A549 (cell line): Measurements from ENCODE around the gene FAM107B. TPM values are rescaled to one million over a fixed set of nuclear protein-coding genes. Genes with fewer than 3 reads are reported as not detected.

Experiments used
- ATAC-seq, 2 experiments: fragments of 200-7000 bp in 1 of 2; fragments of >200 bp in 1 of 2; cut with Nextera tagmentation in 1 of 2; cut with Tn5 transposase in 1 of 2; 3 replicates each; pipeline versions ENCODE4 v1.8.0 to v1.9.1; 2018 to 2020; ENCODE audit warnings: mild to moderate bottlenecking in 1 of 2, moderate library complexity in 1 of 2
- CTCF ChIA-PET: fragments of 300-600 bp; sonication (Branson Sonifier 250); formaldehyde crosslinking; extraction: SDS; loops from one replicate; lab custom pipeline; 2021; ENCODE audit warnings: antibody characterized with exemption, inconsistent platforms; lab: Yijun Ruan, JAX
- POLR2A ChIA-PET: fragments of 350-600 bp; formaldehyde crosslinking; extraction: SDS; loops from one replicate; lab custom pipeline; 2021; ENCODE audit warnings: antibody characterized with exemption, inconsistent platforms; lab: Yijun Ruan, JAX
- DNase-seq, 2 experiments: peaks; one replicate each; pipeline versions ENCODE4 v3.0.0 to v3.0.0-alpha.2; 2011 to 2016; ENCODE audit warnings: low read depth in 1 of 2, low spot score in 1 of 2
- FAIRE-seq: peaks from 2 replicates; lab custom pipeline; 2011; peaks lifted over from hg19 to GRCh38; lab: Jason Lieb, UNC
- H3K27ac ChIP-seq, 2 experiments: fragments of >200 bp; sonication (Bioruptor Twin); formaldehyde crosslinking; 3 replicates each; pipeline ENCODE4 v1.5.1; 2016 to 2017
- H3K4me1 ChIP-seq: fragments of >200 bp; sonication (Bioruptor Twin); formaldehyde crosslinking; 3 replicates; pipeline ENCODE4 v1.6.1; 2016
- H3K4me2 ChIP-seq: fragments of >200 bp; sonication (Bioruptor Twin); formaldehyde crosslinking; 3 replicates; pipeline ENCODE4 v1.6.1; 2016
- H3K4me3 ChIP-seq: fragments of >200 bp; sonication (Bioruptor Twin); formaldehyde crosslinking; 3 replicates; pipeline ENCODE4 v1.5.1; 2016
- H3K9me3 ChIP-seq: fragments of >200 bp; sonication (Bioruptor Twin); formaldehyde crosslinking; 3 replicates; pipeline ENCODE4 v1.6.1; 2016
- BHLHE40 ChIP-seq: IDR thresholded peaks from 2 replicates; pipeline ENCODE4 v1.6.1; 2012; ENCODE audit warnings: low read depth, low read length, inconsistent platforms
- CBX2 ChIP-seq: fragments of 200-600 bp; sonication (generic); IDR thresholded peaks from 2 replicates; pipeline ENCODE4 v1.6.1; 2016; ENCODE audit warnings: low read depth, mild to moderate bottlenecking, borderline replicate concordance
- CHD2 ChIP-seq: fragments of 150-350 bp; IDR thresholded peaks from 2 replicates; pipeline ENCODE4 v1.6.1; 2014; ENCODE audit warnings: low read length; ENCODE audit not compliant: partially characterized antibody
- EHMT2 ChIP-seq: fragments of 200-600 bp; sonication (generic); IDR thresholded peaks from 2 replicates; pipeline ENCODE4 v1.6.1; 2016; ENCODE audit warnings: antibody characterized with exemption, low read depth, mild to moderate bottlenecking, moderate library complexity
- ESRRA ChIP-seq: fragments of 150-350 bp; IDR thresholded peaks from 2 replicates; pipeline ENCODE4 v1.6.1; 2014; ENCODE audit warnings: mild to moderate bottlenecking, low read length, borderline replicate concordance
- FOSL2 ChIP-seq, 2 experiments: fragments of 450-650 bp in 1 of 2; fragments of >200 bp in 1 of 2; sonication (Bioruptor Twin) in 1 of 2; formaldehyde crosslinking; IDR thresholded peaks; 2 replicates each; pipeline versions ENCODE4 v1.5.0 to v1.6.1; 2016 to 2020; ENCODE audit warnings: mild to moderate bottlenecking in 1 of 2, moderate library complexity in 1 of 2
- FOXS1 ChIP-seq: fragments of 250-450 bp; sonication (Bioruptor Pico); IDR thresholded peaks from 2 replicates; pipeline ENCODE4 v1.5.0; 2020; ENCODE audit warnings: mild to moderate bottlenecking, moderate library complexity
- HEYL ChIP-seq: fragments of 250-450 bp; sonication (Bioruptor Pico); IDR thresholded peaks from 2 replicates; pipeline ENCODE4 v1.8.0; 2021; ENCODE audit warnings: mild to moderate bottlenecking, moderate library complexity
- HMGXB4 ChIP-seq: fragments of 250-450 bp; sonication (Bioruptor Pico); IDR thresholded peaks from 2 replicates; pipeline ENCODE4 v1.5.0; 2021; ENCODE audit warnings: mild to moderate bottlenecking, moderate library complexity, borderline replicate concordance
- HOXA7 ChIP-seq: fragments of 250-450 bp; sonication (Bioruptor Pico); IDR thresholded peaks from 2 replicates; pipeline ENCODE4 v1.5.0; 2020; ENCODE audit warnings: mild to moderate bottlenecking, moderate library complexity
- MAFK ChIP-seq: fragments of 450-650 bp; IDR thresholded peaks from 2 replicates; pipeline ENCODE4 v1.6.1; 2014; ENCODE audit not compliant: partially characterized antibody
- MAZ ChIP-seq: fragments of 150-350 bp; IDR thresholded peaks from 2 replicates; pipeline ENCODE4 v1.6.1; 2014; ENCODE audit warnings: antibody characterized with exemption, low read depth, low read length, borderline replicate concordance
- MYC ChIP-seq: IDR thresholded peaks from 2 replicates; pipeline ENCODE4 v1.6.1; 2012; ENCODE audit warnings: mild to moderate bottlenecking, inconsistent platforms, low read length, improper control_type of control experiment, borderline replicate concordance
- NFE2L2 ChIP-seq: fragments of 150-350 bp; conservative IDR thresholded peaks from 2 replicates; pipeline ENCODE4 v1.6.1; 2014; ENCODE audit warnings: low read length
- NR3C1 ChIP-seq: fragments of >200 bp; sonication (Bioruptor Twin); formaldehyde crosslinking; IDR thresholded peaks from 3 replicates; pipeline ENCODE4 v1.6.1; 2017
- PHF8 ChIP-seq: fragments of 200-600 bp; sonication (generic); IDR thresholded peaks from 2 replicates; pipeline ENCODE4 v1.6.1; 2016; ENCODE audit warnings: low read depth, mild to moderate bottlenecking, antibody characterized with exemption, moderate library complexity, borderline replicate concordance
- RAD21 ChIP-seq, 2 experiments: fragments of >200 bp in 1 of 2; sonication (Bioruptor Twin) in 1 of 2; formaldehyde crosslinking in 1 of 2; IDR thresholded peaks in 1 of 2; conservative IDR thresholded peaks in 1 of 2; 2 replicates in 1 of 2; 3 replicates in 1 of 2; pipeline ENCODE4 v1.6.1; 2012 to 2018; ENCODE audit warnings: inconsistent platforms in 1 of 2
- RARB ChIP-seq: fragments of 250-450 bp; sonication (Bioruptor Pico); IDR thresholded peaks from 2 replicates; pipeline ENCODE4 v1.8.0; 2021; ENCODE audit warnings: mild to moderate bottlenecking, moderate library complexity
- RFX5 ChIP-seq: fragments of 450-650 bp; IDR thresholded peaks from 2 replicates; pipeline ENCODE4 v1.7.1; 2014; ENCODE audit warnings: antibody characterized with exemption, mild to moderate bottlenecking, moderate library complexity
- RNF2 ChIP-seq: fragments of 200-600 bp; sonication (generic); IDR thresholded peaks from 2 replicates; pipeline ENCODE4 v1.6.1; 2016; ENCODE audit warnings: low read depth, mild to moderate bottlenecking, antibody characterized with exemption, moderate library complexity, borderline replicate concordance
- SMC3 ChIP-seq: fragments of >200 bp; sonication (Bioruptor Twin); formaldehyde crosslinking; IDR thresholded peaks from 3 replicates; pipeline ENCODE4 v1.6.1; 2018; ENCODE audit warnings: inconsistent platforms
- ZFP36 ChIP-seq: fragments of 450-650 bp; IDR thresholded peaks from 2 replicates; pipeline ENCODE4 v1.6.1; 2014; ENCODE audit warnings: borderline replicate concordance; ENCODE audit not compliant: partially characterized antibody
- ZNF302 ChIP-seq: fragments of 250-450 bp; sonication (Bioruptor Pico); IDR thresholded peaks from 2 replicates; pipeline ENCODE4 v1.9.0; 2021; ENCODE audit warnings: inconsistent platforms, mild to moderate bottlenecking, moderate library complexity
- WGBS: methylation state at CpG from one replicate; pipeline ENCODE4 v1.1.6; 2017; ENCODE audit errors: missing lambda C conversion rate; 5-methylcytosine and 5-hydroxymethylcytosine counted together
- polyA plus RNA-seq, 4 experiments: library from polyadenylated mRNA; depleted of rRNA in 3 of 4; stranded (reverse); fragments of >200 nt; fragmentation: RNase III in 1 of 4; extraction: RNeasy Plus Mini Kit Qiagen cat#74134 plus additional on column Dnase treatment in 1 of 4; gene quantifications; 2 replicates in 3 of 4; 3 replicates in 1 of 4; pipeline ENCODE4 v1.2.3, GENCODE V29; 2011 to 2017
- TF ChIP-seq, protein P1 (sequence below): IDR thresholded peaks from 2 replicates; pipeline ENCODE4 v1.6.1; 2012
- TF ChIP-seq, protein P2 (sequence below): fragments of >200 bp; sonication (Bioruptor Twin); formaldehyde crosslinking; IDR thresholded peaks from 3 replicates; pipeline ENCODE4 v1.5.1; 2016
- TF ChIP-seq, protein P3 (sequence below): IDR thresholded peaks from 2 replicates; pipeline ENCODE4 v1.6.1; 2012
- TF ChIP-seq, protein P4 (sequence below): fragments of 250-450 bp; sonication (Bioruptor Pico); IDR thresholded peaks from 2 replicates; pipeline ENCODE4 v1.5.0; 2020; ENCODE audit warnings: low read depth, mild to moderate bottlenecking, moderate library complexity

FAM107B gene
- polyA plus RNA-seq, 2 of the 4 experiments (the other 2 are of a cell fraction), result 99.9 to 173 TPM

DNA sequence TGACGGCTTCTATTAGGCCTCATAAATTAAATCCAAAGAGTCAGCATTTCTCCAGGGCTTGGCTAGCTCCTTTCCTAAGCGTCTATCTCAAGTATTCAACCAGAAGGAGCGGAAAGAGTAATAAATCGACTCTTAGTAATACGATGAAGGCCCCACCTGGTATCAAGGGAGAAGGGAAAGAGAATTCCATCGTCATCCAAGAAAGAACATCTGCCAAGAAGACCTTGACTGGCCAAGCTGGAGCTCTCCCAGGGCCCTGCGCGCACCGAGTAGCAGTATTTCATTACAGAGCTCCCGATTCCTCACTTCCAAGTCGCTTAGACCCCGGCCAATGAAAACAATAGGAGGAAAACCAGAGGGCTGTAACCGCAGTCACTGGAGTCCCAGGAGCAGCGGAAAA, 266.0 kb downstream of the FAM107B start:
- 93% methylated on average over 14 of the region's 14 CpGs for WGBS
- ATAC-seq, result no peak; a peak in 1 of 6 replicates
- Histone ChIP-seq H3K4me3 (no peak overlapping the region), H3K4me2 (no peak overlapping the region), H3K4me1 (no peaks in the 10 kb centered on the region), H3K27ac (no peak overlapping the region), H3K9me3 (peaks cover 4% of the 10 kb centered on the region; the same call in 1 of the 3 replicates)
- FAIRE-seq, result no peak
- CTCF ChIA-PET, result interaction anchor here (1.0 to 2.0 kb wide), 5 partner anchors 9 to 314 kb away, joined by 3 to 10 read pairs (median 3); no protein-coding TSS in a partner anchor
- POLR2A ChIA-PET, result no interaction called here
- DNase-seq, result no peak
- TF ChIP-seq MAZ, result no peak
- TF ChIP-seq CBX2, result no peak
- TF ChIP-seq EHMT2, result no peak
- TF ChIP-seq, protein P1, sequence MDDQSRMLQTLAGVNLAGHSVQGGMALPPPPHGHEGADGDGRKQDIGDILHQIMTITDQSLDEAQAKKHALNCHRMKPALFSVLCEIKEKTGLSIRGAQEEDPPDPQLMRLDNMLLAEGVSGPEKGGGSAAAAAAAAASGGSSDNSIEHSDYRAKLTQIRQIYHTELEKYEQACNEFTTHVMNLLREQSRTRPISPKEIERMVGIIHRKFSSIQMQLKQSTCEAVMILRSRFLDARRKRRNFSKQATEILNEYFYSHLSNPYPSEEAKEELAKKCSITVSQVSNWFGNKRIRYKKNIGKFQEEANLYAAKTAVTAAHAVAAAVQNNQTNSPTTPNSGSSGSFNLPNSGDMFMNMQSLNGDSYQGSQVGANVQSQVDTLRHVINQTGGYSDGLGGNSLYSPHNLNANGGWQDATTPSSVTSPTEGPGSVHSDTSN, result no peak
- TF ChIP-seq FOSL2 (IDR thresholded peaks at IDR 0.05), result no peak
- TF ChIP-seq FOSL2 (CRISPR knock-in tag; IDR thresholded peaks at IDR 0.05), result no peak
- TF ChIP-seq MAFK, result peak; percentile 51

DNA sequence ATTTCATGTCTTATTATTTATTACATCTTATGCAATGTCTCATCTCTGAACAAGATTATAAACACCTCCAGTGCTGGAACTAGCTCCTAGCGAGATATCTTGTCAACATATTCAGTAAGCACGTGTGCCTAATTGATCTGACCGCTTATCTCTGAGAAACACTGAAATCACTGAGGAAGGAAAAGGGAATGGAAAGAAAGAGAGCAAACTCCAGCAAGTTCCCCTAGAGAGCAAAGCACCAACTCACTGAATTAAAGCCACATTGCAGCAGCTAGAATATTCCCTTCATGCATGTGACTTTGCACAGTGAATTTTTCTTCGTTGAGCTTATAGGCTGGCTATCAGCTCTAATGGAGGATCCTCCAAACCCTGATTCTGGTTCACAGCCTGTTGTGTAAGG, 266.9 kb downstream of the FAM107B start:
- Histone ChIP-seq H3K4me3 (no peak overlapping the region), H3K4me1 (no peaks in the 10 kb centered on the region)
- 89% methylated on average over 4 of the region's 4 CpGs for WGBS
- no peak for DNase-seq
- TF ChIP-seq RAD21 (conservative IDR thresholded peaks at IDR 0.05 in 1 of 2, IDR thresholded peaks at IDR 0.05 in 1 of 2) (no peak), BHLHE40 (no peak), SMC3 (no peak), NFE2L2 (no peak), MYC (no peak), ESRRA (no peak), HEYL (no peak), NR3C1 (no peak), CHD2 (no peak), FOXS1 (no peak), ZFP36 (no peak), PHF8 (no peak), ZNF302 (no peak), RNF2 (no peak)
- TF ChIP-seq, protein P2, sequence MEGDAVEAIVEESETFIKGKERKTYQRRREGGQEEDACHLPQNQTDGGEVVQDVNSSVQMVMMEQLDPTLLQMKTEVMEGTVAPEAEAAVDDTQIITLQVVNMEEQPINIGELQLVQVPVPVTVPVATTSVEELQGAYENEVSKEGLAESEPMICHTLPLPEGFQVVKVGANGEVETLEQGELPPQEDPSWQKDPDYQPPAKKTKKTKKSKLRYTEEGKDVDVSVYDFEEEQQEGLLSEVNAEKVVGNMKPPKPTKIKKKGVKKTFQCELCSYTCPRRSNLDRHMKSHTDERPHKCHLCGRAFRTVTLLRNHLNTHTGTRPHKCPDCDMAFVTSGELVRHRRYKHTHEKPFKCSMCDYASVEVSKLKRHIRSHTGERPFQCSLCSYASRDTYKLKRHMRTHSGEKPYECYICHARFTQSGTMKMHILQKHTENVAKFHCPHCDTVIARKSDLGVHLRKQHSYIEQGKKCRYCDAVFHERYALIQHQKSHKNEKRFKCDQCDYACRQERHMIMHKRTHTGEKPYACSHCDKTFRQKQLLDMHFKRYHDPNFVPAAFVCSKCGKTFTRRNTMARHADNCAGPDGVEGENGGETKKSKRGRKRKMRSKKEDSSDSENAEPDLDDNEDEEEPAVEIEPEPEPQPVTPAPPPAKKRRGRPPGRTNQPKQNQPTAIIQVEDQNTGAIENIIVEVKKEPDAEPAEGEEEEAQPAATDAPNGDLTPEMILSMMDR, result no peak
- TF ChIP-seq, all 56 proteins: peak for 0
- peaks cover 4% of the 10 kb centered on the region; the same call in 1 of the 3 replicates for H3K9me3 ChIP-seq
- no peak overlapping the region for H3K4me2 ChIP-seq
- no peak overlapping the region for H3K27ac ChIP-seq
- ChIA-PET CTCF (interaction anchor here (1.0 to 2.0 kb wide), 5 partner anchors 8 to 315 kb away, joined by 3 to 7 read pairs (median 3); no protein-coding TSS in a partner anchor), POLR2A (no interaction called here)
- ATAC-seq (no peak), FAIRE-seq (no peak)

DNA sequence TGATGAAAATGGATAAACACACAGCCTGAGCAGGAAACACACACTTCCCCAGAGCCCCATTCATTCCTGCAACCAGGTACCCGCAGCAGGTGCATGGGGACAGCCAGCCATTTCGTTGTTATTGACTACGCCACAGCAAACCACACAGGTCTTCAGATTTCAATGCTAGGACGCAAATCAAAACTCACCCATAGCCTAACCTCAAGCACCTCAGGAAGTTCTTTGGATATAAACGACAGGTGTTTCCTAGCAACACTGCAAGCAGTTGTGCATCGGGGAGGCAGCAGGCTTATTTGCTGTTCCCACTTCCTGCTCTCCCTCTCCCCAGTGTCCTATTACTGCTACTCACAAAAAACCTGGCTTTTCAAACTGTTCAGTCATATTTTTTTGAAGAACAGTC, 267.5 kb downstream of the FAM107B start:
- no peak for ATAC-seq
- WGBS, result 84% methylated on average over 6 of the region's 6 CpGs
- ChIA-PET POLR2A (no interaction called here), CTCF (interaction anchor here (1.2 kb wide), 1 partner anchor 8 kb away, joined by 6 read pairs; no protein-coding TSS in a partner anchor)
- no peak for DNase-seq
- H3K4me1 ChIP-seq, result no peaks in the 10 kb centered on the region
- H3K4me2 ChIP-seq, result no peak overlapping the region
- H3K4me3 ChIP-seq, result no peak overlapping the region
- H3K27ac ChIP-seq, result no peak overlapping the region
- H3K9me3 ChIP-seq, result peaks cover 4% of the 10 kb centered on the region; the same call in 1 of the 3 replicates
- FAIRE-seq, result no peak
- TF ChIP-seq RARB (CRISPR knock-in tag) (no peak), HOXA7 (CRISPR knock-in tag) (no peak), RFX5 (no peak), FOXS1 (no peak), HEYL (no peak), ESRRA (no peak), RNF2 (no peak), MAZ (no peak), FOSL2 (IDR thresholded peaks at IDR 0.05) (no peak), FOSL2 (CRISPR knock-in tag; IDR thresholded peaks at IDR 0.05) (no peak), HMGXB4 (CRISPR knock-in tag) (no peak)
- TF ChIP-seq, protein P3, sequence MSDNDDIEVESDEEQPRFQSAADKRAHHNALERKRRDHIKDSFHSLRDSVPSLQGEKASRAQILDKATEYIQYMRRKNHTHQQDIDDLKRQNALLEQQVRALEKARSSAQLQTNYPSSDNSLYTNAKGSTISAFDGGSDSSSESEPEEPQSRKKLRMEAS, result no peak
- TF ChIP-seq, protein P4, sequence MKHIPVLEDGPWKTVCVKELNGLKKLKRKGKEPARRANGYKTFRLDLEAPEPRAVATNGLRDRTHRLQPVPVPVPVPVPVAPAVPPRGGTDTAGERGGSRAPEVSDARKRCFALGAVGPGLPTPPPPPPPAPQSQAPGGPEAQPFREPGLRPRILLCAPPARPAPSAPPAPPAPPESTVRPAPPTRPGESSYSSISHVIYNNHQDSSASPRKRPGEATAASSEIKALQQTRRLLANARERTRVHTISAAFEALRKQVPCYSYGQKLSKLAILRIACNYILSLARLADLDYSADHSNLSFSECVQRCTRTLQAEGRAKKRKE (CRISPR knock-in tag), result no peak
